CD4-positive, alpha-beta T cell treated with Interleukin-6 at 100 ng/mL for 8 hours (primary cell): ENCODE results near the gene SPAG17.

Experiments used
- DNase-seq: peaks from one replicate; pipeline ENCODE4 v3.0.0-alpha.2; 2020; ENCODE audit warnings: mixed read lengths, low spot score

The SPAG17 gene

DNA sequence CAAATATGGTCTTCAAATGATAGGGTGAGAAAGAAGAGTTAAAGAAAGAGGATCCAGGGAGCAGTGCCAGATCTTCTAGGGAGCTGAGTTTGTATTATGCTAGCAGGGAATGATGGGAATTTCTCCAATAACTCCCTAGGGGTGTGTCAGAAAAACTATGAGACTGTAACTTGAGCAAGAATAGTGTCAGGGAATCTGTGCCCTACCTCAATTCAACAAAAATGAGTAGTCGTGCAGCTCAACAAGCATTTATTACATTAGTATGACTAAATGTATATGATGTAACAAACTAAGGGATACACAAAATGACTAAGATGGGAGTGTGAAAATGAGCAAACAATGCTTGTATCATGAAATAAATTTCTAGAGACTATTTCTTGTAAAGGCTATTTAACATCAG, 24.2 kb downstream of the SPAG17 start:
- DNase-seq = no peak

DNA sequence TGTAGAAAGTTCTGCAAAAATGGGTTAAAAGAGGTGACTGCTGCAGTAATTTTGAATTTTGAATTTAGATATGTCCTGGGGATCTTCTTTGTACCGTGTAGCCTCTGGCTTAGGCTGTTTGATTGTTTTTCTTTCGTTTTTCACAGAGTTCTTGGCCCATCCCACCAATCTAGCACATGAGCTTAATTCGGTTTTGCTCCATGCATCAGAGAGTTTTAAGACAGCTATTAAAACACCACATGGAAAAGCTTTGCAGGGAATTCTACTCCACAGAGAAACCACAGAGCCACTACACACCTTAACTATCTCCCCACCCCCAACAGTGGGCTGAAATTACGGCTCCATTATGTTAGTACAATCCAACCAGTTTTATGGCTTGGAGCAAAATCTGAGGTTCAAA, 25.5 kb downstream of the SPAG17 start:
- DNase-seq = no peak

DNA sequence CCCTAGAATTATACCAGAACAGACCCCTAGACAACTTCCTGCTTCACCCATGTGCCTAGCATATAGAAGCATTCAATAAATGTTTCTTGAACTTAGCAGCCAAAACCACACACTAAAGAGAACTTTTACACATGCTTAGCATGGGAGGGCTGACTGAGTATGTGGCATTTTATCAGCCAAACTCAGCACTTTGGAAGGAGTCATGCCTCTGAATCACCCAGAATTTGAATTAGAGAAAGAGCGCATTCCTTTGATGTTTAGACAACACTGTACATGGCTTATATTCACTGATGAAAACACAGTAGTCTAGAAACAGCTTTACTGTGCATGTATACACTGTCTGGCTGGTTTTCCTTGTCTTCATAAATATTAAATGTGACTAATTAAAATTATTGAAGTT, 26.1 kb downstream of the SPAG17 start:
- no peak for DNase-seq

DNA sequence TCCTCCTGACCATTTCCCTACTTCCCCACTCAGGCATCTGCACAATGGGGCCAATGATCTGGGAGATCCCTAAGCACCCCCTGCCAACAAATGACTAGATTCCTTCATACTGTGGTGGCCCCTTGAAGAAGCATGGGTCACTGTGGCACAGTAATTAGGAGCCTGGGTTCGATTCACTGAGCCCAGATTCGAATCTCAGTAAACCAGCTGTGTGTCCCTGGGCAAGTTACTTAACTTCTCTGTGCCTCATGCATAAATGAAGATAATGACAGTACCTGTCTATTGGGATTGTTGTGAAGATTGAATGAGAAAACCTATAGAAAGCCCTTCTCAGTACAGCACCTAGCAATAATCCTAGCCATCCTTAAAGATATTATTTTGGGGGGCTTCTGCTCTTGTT, 27.5 kb downstream of the SPAG17 start:
- DNase-seq = no peak

GRCh38 chr1:118155106-118155505, 29.9 kb downstream of the SPAG17 start:
- no peak for DNase-seq

- no peak for DNase-seq
Measured at GRCh38 chr1:118154220-118154619, 30.8 kb downstream of the SPAG17 start.

- no peak for DNase-seq
Measured at GRCh38 chr1:118151312-118151937, 33.6 kb downstream of the SPAG17 start.

- DNase-seq = no peak
Measured at GRCh38 chr1:118149799-118150198, 35.2 kb downstream of the SPAG17 start.

- no peak for DNase-seq
Measured at GRCh38 chr1:118148034-118148433, 37.0 kb downstream of the SPAG17 start.

DNA sequence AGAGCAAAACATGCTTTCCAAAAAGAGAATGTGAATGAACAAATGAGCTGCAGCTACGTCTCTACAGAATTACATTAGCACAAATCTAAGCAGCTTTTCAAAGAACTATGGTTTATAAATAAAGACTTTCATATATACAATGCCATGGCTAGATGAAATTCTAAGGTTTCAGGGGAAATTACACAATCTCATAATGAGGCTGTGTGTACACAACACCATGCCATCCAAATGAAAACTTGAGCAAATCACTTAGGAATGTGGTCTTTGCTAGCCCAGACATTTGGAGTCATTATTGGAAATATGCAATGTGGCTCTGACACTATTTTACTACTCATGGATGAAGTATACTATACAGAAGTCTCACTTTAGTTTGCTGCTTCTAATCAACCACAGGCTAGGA, 37.5 kb downstream of the SPAG17 start:
- DNase-seq = no peak

DNA sequence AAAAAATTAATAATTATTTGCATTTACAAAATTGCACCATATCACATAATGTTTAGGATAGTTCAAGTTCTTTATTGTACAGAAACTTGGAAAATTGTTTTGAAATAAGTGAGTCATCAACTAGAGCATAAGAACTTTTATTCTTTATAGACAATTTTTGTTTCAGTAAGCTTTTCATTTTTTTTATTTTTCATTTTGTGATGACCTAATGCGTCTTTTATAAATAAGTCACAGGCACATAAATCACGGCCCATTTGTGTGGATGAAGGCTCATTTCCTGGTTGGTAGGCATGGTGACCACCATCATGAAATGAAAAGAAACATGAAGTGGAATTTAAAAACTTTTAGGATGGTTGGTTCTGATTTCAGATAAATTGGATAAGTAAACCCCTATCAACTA, 39.3 kb downstream of the SPAG17 start:
- no peak for DNase-seq

DNA sequence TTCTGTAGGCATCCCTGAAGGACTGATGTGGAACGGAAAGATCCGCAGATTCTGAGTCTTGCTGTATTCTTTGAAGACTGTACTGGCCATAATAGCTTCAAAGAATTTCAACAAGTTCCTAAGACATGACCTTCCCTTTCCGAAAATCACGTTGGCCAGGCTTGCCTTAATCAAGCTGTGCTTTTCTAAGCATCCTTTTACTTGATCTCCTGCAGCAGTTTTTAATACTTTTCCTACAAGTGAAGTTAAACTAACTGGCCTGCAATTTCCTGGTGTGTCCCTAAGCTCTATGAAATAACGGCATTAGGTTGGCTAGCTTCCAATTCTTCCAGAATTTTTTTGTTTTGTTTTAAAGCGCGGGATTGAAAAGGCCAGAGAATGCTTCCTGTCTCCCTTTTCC, 40.3 kb downstream of the SPAG17 start:
- DNase-seq = no peak

- DNase-seq = no peak
Measured at GRCh38 chr1:118143831-118144230, 41.2 kb downstream of the SPAG17 start.

DNA sequence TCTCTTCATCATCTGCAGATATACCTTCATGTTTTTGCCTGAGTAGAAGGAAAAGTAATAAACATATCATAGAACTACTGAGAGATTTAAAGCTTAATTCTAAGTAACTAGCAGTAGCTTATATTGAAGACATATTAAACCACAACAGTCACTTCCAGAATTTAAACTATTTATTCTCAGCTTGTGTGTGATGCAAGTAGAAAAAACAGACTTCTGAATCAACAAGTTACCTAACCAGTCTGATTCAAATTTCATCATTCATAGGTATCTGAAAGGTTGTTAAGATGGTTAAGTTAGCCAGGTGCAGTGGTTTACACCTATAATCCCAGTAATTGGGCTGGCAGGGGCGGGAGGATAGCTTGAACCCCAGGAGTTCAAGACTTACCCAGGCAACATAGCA, 41.9 kb downstream of the SPAG17 start:
- DNase-seq = no peak

DNA sequence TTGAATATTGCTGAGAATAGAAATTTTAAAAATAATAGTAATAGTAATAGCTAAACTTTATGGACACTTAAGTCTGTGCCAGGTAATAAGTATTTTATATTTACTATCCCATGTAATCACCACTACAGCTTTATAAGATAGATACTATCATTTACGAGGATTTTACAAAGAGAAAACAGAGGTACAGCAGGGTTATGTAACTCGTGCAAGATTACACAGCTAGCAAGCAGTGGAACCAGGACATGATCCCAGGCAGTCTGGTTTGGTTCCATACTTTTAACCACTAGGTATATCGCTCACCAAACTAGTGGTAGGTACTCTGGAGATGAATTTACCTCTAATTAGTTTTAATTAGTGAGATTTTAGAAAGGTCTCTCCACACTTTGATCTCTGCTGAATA, 42.5 kb downstream of the SPAG17 start:
- DNase-seq = no peak

GRCh38 chr1:118137900-118138299, 47.1 kb downstream of the SPAG17 start:
- DNase-seq = no peak

- no peak for DNase-seq
Measured at GRCh38 chr1:118136187-118136941, 48.7 kb downstream of the SPAG17 start.

DNA sequence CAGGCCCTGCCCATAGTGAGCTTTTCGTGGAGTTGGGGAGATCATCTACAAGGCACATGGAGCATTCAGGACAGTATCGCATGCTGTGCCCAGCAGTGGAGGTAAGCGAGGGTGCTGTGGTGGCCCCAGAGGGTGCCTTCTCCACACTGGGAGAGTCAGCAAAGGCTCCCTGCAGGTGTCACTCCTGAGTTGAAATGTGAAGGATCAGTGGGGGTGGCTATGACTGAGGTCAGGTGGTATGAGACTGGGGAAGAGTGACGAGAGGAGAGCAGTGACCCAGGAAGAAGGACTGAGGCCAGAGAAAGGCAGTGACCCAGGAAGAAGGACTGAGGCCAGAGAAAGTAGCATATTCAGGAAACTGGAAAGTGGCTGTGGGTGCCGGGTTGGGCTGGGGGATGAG, 53.0 kb downstream of the SPAG17 start:
- no peak for DNase-seq

GRCh38 chr1:118128761-118129160, 56.3 kb downstream of the SPAG17 start:
- no peak for DNase-seq

DNA sequence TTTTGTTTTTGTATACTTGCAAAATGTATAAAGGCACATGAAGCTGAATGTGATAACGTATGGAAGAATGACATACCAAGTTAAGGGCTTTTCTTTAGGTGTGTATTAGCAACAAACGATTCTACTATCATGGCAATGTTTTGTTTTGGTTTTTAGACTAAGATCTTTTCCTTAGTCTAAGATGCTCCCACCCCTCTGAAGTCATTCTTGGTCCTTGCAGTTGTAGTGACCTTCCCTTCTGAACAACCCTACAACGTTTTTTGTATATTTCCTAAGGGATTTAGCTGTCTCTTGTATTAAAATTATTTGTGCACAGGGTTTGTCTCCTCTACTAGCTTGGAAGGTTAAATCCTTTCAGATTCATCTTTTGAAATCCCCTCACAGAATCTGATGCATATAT, 61.0 kb downstream of the SPAG17 start:
- DNase-seq = no peak

DNA sequence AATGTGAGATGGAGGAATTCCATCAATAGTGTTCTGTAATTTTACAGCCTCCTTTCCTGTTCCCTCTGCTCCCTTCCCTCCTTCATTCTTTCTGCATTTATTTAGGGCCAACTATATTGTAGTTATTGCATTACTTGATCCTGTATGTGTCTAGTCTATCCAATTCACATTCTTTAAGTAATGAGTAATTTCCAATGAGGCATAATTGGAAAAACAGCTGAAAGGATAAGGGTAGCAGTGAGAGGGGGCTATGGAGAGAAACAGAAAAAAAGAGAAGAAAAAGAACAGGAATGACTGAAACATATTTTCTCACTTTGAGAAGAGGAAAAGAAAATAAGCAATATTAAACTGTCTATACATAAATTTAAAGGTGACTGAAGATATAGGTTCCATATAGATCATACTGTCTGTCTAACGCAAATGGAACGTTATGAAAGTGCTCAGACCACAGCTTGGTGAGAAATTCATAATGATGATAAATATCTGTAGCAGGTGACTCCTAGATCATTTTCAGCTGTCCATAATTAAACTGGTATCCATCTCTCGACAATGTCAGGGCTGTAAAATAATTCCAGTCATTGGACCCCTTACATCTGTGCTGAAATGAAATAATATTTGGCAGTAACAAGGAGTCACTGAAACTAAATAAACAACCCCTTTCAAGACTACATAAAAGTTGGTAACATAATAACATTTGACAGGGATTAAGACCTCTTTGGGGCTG, 61.8 kb downstream of the SPAG17 start:
- DNase-seq = no peak

- no peak for DNase-seq
Measured at GRCh38 chr1:118122234-118123004, 62.6 kb downstream of the SPAG17 start.
